ENCODE data around the gene CILP2.

DNA sequence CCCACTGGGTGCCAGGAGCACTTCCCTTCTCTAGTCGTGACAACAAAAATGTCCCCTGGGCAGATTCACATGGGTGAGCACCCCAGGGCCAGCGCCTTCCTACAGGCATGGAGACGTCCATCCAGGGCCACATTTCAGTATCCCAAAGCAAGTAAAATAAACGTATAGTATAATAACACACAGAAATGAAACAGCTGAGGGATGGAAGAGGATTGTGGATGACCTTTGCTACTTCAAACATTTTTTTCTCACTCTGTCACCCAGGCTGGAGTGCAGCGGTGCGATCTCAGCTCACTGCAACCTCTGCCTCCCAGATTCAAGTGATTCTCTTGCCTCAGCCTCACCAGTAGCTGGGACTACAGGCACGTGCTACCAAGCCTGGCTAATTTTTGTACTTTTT is 28.2 kb downstream of the CILP2 start:
- TF ChIP-seq EZH2 (IDR thresholded peaks at IDR 0.05; ENCODE audit: insufficient read depth, poor library complexity, severe bottlenecking) (no peak), EZH2phosphoT487 (IDR thresholded peaks at IDR 0.05; ENCODE audit: insufficient read depth, low read depth) (no peak)

All from GM23248 (cell line).